HCT116 (cell line): Measurements from ENCODE around the gene PHF13. TPM values are rescaled to one million over a fixed set of nuclear protein-coding genes. Genes with fewer than 3 reads are reported as not detected.

Experiments used
- ATAC-seq: fragments of 200-7000 bp; cut with Tn5 transposase; 2 replicates; pipeline ENCODE4 v1.9.1; 2020; ENCODE audit warnings: mild to moderate bottlenecking, moderate library complexity
- BruUV-seq: library from RNA; stranded (reverse); fragments of 400-500 nt; replicated peaks from 2 replicates; lab custom pipeline; 2021; lab: Mats Ljungman, UMichigan
- CTCF ChIA-PET: fragments of 300-600 bp; sonication (Branson Sonifier 250); formaldehyde crosslinking; loops from one replicate; lab custom pipeline; 2021; ENCODE audit warnings: antibody characterized with exemption; lab: Charles Lee
- POLR2A ChIA-PET: fragments of 300-600, 350-600 bp; sonication (Branson Sonifier 250); formaldehyde crosslinking; loops from one replicate; lab custom pipeline; 2021; ENCODE audit warnings: antibody characterized with exemption; lab: Charles Lee
- RAD21 ChIA-PET, 2 experiments: fragments of 300-600 bp; sonication (Branson Sonifier 250); formaldehyde crosslinking; loops; one replicate each; lab custom pipeline; 2023; ENCODE audit warnings: low total read pairs in 2 of 2; ENCODE audit not compliant: uncharacterized antibody in 2 of 2, unreplicated experiment in 2 of 2, low non-redundant PET in 1 of 2; lab: Charles Lee
- DNase-seq: peaks from one replicate; pipeline ENCODE4 v3.0.0-alpha.2; 2010; ENCODE audit warnings: low read depth, low spot score
- H2AFZ ChIP-seq: fragments of 200-600 bp; shearing (Covaris generic), sonication (generic); 2 replicates; pipeline ENCODE4 v1.6.1; 2017; ENCODE audit warnings: low read depth, mixed run types, mixed read lengths, antibody characterized with exemption, low read length; ENCODE audit not compliant: poor library complexity, severe bottlenecking
- H3K27ac ChIP-seq: 2 replicates; pipeline ENCODE4 v1.5.1; 2012; ENCODE audit warnings: low read depth, low read length
- H3K27me3 ChIP-seq: fragments of 200-600 bp; sonication (generic); 2 replicates; pipeline ENCODE4 v1.6.1; 2016; ENCODE audit warnings: mixed run types, low read length, mixed read lengths; ENCODE audit not compliant: insufficient read depth
- H3K36me3 ChIP-seq, 2 experiments: fragments of 200-500 bp in 1 of 2; fragments of 200-600 bp in 1 of 2; sonication (Bioruptor generic) in 1 of 2; sonication (generic) in 1 of 2; 2 replicates each; pipeline versions ENCODE4 v1.5.1 to v1.6.1; 2014 to 2016; ENCODE audit warnings: low read length in 2 of 2, inconsistent platforms in 1 of 2, mixed read lengths in 1 of 2, mixed run types in 1 of 2; ENCODE audit not compliant: insufficient read depth in 2 of 2, control insufficient read depth in 1 of 2
- H3K4me1 ChIP-seq, 2 experiments: fragments of 200-600 bp in 1 of 2; sonication (generic) in 1 of 2; 2 replicates each; pipeline versions ENCODE4 v1.5.1 to v1.6.1; 2012 to 2017; ENCODE audit warnings: low read length in 2 of 2, inconsistent platforms in 1 of 2, mild to moderate bottlenecking in 1 of 2, mixed read lengths in 1 of 2, mixed run types in 1 of 2, moderate library complexity in 1 of 2; ENCODE audit not compliant: insufficient read depth in 2 of 2, control insufficient read depth in 1 of 2
- H3K4me2 ChIP-seq: fragments of 200-600 bp; sonication (generic); 2 replicates; pipeline ENCODE4 v1.6.1; 2017; ENCODE audit warnings: mixed run types, low read length, mixed read lengths
- H3K4me3 ChIP-seq, 2 experiments: fragments of 200-600 bp in 1 of 2; sonication (generic) in 1 of 2; replicated peaks in 1 of 2; 2 replicates each; pipeline ENCODE4 v1.5.1; 2011 to 2016; ENCODE audit warnings: low read length in 2 of 2, control low read depth in 1 of 2, low read depth in 1 of 2, mild to moderate bottlenecking in 1 of 2, mixed read lengths in 1 of 2, mixed run types in 1 of 2
- H3K79me2 ChIP-seq: fragments of 200-600 bp; sonication (generic); 2 replicates; pipeline ENCODE4 v1.6.1; 2017; ENCODE audit warnings: mild to moderate bottlenecking, mixed run types, low read length, moderate library complexity, mixed read lengths; ENCODE audit not compliant: insufficient read depth
- H3K9ac ChIP-seq: fragments of 200-600 bp; sonication (generic); 2 replicates; pipeline ENCODE4 v1.6.1; 2016; ENCODE audit warnings: low read length, mixed read lengths
- H3K9me2 ChIP-seq: fragments of 200-600 bp; sonication (generic), shearing (Covaris generic); 2 replicates; pipeline ENCODE4 v1.6.1; 2017; ENCODE audit warnings: mixed run types, mild to moderate bottlenecking, moderate library complexity; ENCODE audit not compliant: insufficient read depth
- H3K9me3 ChIP-seq, 2 experiments: fragments of 200-500 bp in 1 of 2; fragments of 200-600 bp in 1 of 2; sonication (Bioruptor generic) in 1 of 2; sonication (generic) in 1 of 2; 2 replicates each; pipeline ENCODE4 v1.6.1; 2014 to 2017; ENCODE audit warnings: low read length in 2 of 2, mixed read lengths in 2 of 2, inconsistent platforms in 1 of 2, low read depth in 1 of 2, mild to moderate bottlenecking in 1 of 2, mixed run types in 1 of 2, moderate library complexity in 1 of 2; ENCODE audit not compliant: control insufficient read depth in 1 of 2, insufficient read depth in 1 of 2
- H4K20me1 ChIP-seq: fragments of 200-600 bp; sonication (generic), shearing (Covaris generic); 2 replicates; pipeline ENCODE4 v1.6.1; 2017; ENCODE audit warnings: mixed run types, mild to moderate bottlenecking, moderate library complexity; ENCODE audit not compliant: insufficient read depth
- ATF3 ChIP-seq: IDR thresholded peaks from 2 replicates; pipeline ENCODE4 v1.6.1; 2012
- CEBPB ChIP-seq: IDR thresholded peaks from 2 replicates; pipeline ENCODE4 v1.6.1; 2012; ENCODE audit warnings: low read depth
- CTCF ChIP-seq, 3 experiments: fragments of 200-600 bp in 1 of 3; sonication (generic) in 1 of 3; IDR thresholded peaks in 2 of 3; conservative IDR thresholded peaks in 1 of 3; 2 replicates each; pipeline ENCODE4 v1.5.1; 2012 to 2017; ENCODE audit warnings: low read depth in 2 of 3, low read length in 2 of 3, antibody characterized with exemption in 1 of 3, borderline replicate concordance in 1 of 3, control low read depth in 1 of 3, mild to moderate bottlenecking in 1 of 3, mixed read lengths in 1 of 3, mixed run types in 1 of 3, moderate library complexity in 1 of 3; ENCODE audit not compliant: insufficient read depth in 1 of 3
- EGR1 ChIP-seq: IDR thresholded peaks from 2 replicates; pipeline ENCODE4 v1.6.1; 2012; ENCODE audit warnings: low read depth
- EZH2 ChIP-seq: fragments of 200-600 bp; sonication (generic); IDR thresholded peaks from 2 replicates; pipeline ENCODE4 v1.6.1; 2017; ENCODE audit warnings: antibody characterized with exemption, mixed run types
- SP1 ChIP-seq: IDR thresholded peaks from 2 replicates; pipeline ENCODE4 v1.6.1; 2012; ENCODE audit warnings: low read depth
- YY1 ChIP-seq: IDR thresholded peaks from 2 replicates; pipeline ENCODE4 v1.6.1; 2011; ENCODE audit warnings: low read length, low read depth, moderate library complexity, mild to moderate bottlenecking; ENCODE audit not compliant: insufficient replicate concordance; ENCODE audit errors: extremely low read depth
- intact Hi-C: fragments of 100-400 bp; cut with micrococcal nuclease; formaldehyde crosslinking; loops from 2 replicates; pipeline ENCODE4 v1.10.0; 2022
- total RNA-seq: library from RNA; stranded (reverse); gene quantifications from one replicate; pipeline ENCODE4 v1.2.1, GENCODE V29; 2021; ENCODE audit not compliant: unreplicated experiment

Gene PHF13
- total RNA-seq, 1 experiment from 2014 or later = 25.8 TPM

GRCh38 chr1:6574818-6575217 lies 38.7 kb upstream of the PHF13 start:
- ChIA-PET POLR2A (no interaction called here), CTCF (no interaction called here), RAD21 (no interaction called here)
- no peak for DNase-seq
- H3K9ac ChIP-seq = no peak overlapping the region
- H3K36me3 ChIP-seq = no peaks in the 10 kb centered on the region
- no peak for ATAC-seq
- H3K27ac ChIP-seq = no peak overlapping the region
- H4K20me1 ChIP-seq = no peaks in the 10 kb centered on the region
- no peak overlapping the region for H2AFZ ChIP-seq
- BruUV-seq = no TSS peak
- intact Hi-C loops = no loop called here
- no peak for TF ChIP-seq ATF3
- no peak for TF ChIP-seq CEBPB
- no peaks in the 10 kb centered on the region for H3K9me3 ChIP-seq
- H3K4me2 ChIP-seq = no peak overlapping the region
- no peak overlapping the region for H3K4me3 ChIP-seq
- peaks cover 6 to 7% of the 10 kb centered on the region in 2 experiments for H3K4me1 ChIP-seq
- peaks cover 5% of the 10 kb centered on the region; the same call in 1 of the 2 replicates for H3K27me3 ChIP-seq
- no peaks in the 10 kb centered on the region for H3K79me2 ChIP-seq
- H3K9me2 ChIP-seq = no peaks in the 10 kb centered on the region

- intact Hi-C loops = no loop called here
- no TSS peak for BruUV-seq
- Histone ChIP-seq H3K4me2 (no peak overlapping the region), H3K9me3 (no peaks in the 10 kb centered on the region), H3K4me3 (no peak overlapping the region), H3K27ac (no peak overlapping the region), H4K20me1 (no peaks in the 10 kb centered on the region), H3K4me1 (peaks cover 14 to 23% of the 10 kb centered on the region in 2 experiments), H3K9me2 (no peaks in the 10 kb centered on the region), H3K9ac (no peak overlapping the region), H3K79me2 (peaks cover 30% of the 10 kb centered on the region), H3K36me3 (peaks cover 0 to 2% of the 10 kb centered on the region in 2 experiments; a peak in 1 of 4 replicates), H3K27me3 (no peaks in the 10 kb centered on the region), H2AFZ (no peak overlapping the region)
- no peak for ATAC-seq
- POLR2A ChIA-PET = interaction anchor here (1.1 kb wide), 1 partner anchor 87 kb away, joined by 4 read pairs; the partner anchor contains the start of gene PLEKHG5
- no peak for TF ChIP-seq SP1
- no peak for TF ChIP-seq YY1
- no peak for TF ChIP-seq EZH2
- TF ChIP-seq CTCF (IDR thresholded peaks at IDR 0.05 in 2 of 3, conservative IDR thresholded peaks at IDR 0.05 in 1 of 3; ENCODE audit: borderline replicate concordance in 1 of 3, insufficient read depth in 1 of 3, low read depth in 2 of 3, low read length in 2 of 3) = no peak
- no peak for TF ChIP-seq EGR1
- RAD21 ChIA-PET = no interaction called here
- CTCF ChIA-PET = no interaction called here
- no peak for DNase-seq
These were observed 35.6 kb upstream of the PHF13 start for GRCh38 chr1:6577831-6578525.
